Activated CD4-positive, alpha-beta T cell treated with anti-CD3 and anti-CD28 coated beads, Interleukin-2, amount 50 U/mL, for 24 hours (primary cell): Measurements from ENCODE around the gene JHY.
"Not testable (repeated sequence)": the region's sequence is repeated elsewhere in the genome, so short reads cannot be mapped to it uniquely, and the experiment has no call there.

ENCODE experiments used
- DNase-seq, 2 donors: peaks; one replicate each; pipeline ENCODE4 v3.0.0-alpha.2; 2020; ENCODE audit warnings: low read depth in 1 of 2, low spot score in 1 of 2

The JHY gene

DNA sequence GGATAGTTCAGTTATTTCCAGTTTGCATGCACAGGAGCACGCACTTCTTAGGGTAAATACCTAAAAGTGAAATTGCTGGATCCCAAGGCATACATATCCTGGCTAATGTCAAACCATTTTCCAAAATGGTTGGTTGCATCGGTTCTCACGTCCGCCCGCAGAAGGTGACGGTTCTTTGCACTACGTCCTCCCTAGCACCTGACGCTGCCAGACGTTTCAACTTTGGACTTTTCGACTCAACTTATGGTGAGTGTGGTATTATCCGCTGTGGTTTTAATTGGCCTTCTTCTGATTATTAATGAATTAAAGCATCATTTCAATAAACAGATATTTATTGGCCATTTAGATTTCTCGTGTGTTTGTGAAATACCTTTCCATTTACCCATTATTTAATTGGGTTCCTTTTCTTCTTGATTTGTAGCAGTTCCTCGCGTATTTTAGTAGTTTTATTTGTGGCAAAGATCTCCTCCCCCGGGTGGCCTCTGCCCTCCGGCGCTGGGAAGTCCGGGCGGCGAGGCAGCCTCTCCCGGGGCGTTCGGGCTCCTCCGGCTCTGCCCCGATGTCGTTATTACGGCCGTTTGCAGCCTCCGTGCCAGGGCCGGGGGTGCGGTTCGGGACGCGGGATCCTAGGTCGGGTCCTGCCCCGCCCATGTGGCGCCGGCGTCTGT lies at the start of gene JHY:
Gene JHY, plus strand, starts transcription at position 571 of the 668 bp plus-strand sequence. CDS start 3,091 bp downstream, outside the sequence.
- peak; percentile 16 to 17 for DNase-seq

- no peak for DNase-seq
Observed at GRCh38 chr11:122833846-122834464, 48.6 kb upstream of the JHY start.

DNA sequence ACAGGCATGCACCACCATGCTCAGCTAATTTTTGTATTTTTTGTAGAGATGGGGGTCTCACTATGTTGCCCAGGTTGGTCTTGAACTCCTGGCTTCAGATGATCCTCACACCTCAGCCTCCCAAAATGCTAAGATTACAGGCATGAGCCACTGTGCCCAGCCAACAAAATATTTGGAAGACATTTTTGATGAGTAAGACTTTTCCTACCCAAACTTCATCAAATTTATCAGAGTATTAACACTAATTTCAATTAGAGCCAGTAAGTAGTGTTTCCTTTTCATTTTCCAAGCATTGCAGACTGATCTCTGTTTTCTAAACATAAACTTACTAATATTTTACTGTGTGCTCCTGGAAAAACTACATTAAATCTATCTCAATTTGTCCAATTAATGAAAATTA lies 45.6 kb upstream of the JHY start:
- no peak for DNase-seq

- DNase-seq: no peak
Observed at GRCh38 chr11:122837528-122838346, 44.8 kb upstream of the JHY start.

DNA sequence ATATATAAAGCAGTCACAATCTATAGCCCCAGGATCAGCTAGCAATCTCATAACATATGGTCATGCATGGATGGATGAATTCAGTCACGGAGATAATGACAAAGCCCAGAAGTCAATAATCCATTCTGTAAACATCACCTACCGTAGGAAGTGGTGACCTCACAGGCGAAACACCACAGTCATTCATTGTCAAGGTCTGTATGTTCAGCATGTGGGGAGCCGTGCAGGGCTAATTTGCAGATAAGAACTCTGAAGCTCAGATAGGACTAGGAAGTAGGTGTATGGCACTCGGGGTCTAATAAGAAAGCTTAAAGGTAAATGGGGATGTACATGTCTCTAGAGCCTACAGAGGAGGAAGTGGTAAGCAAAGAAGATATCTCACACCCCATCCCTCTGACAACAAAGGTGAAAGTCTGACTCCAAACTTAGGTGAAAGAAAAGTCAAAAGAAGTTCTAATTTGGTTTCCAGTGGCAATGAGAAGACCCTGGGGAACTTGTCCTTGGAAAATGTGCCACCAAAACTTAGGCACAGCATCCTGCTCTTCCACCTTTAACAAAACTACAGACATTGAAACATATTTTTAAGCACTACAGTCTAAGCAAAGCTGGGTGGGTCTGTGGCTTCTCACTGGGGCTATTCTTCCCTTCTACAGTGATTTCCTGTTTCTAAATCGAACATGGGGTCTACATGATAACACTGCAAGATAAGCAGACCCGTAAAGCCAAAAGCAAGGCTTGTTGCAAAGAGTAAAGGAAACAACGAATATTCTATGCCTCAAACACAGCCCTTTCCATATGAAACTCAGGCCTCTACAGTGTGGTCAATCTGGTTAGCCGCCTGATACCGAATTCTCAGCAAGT lies 39.0 kb upstream of the JHY start:
- no peak for DNase-seq

- no peak for DNase-seq
Observed at GRCh38 chr11:122847466-122847865, 35.1 kb upstream of the JHY start.

DNA sequence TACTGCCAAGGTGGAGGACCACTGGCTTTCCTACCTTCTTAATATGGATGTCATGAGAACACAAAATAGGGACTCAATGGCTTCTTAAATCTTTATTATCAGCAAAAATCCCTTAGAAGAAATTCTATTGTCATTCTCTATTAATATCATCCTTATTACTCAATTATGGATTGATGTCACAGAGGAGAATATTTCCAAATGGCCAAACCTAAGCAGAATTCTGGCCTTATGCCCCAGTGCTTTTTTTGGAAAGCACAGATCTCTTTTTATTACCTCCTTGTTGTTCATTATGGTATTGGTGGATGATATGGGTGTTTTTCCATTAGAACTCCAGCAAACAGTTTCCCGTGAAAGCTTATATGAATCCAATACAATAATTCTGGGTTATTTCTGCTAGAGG lies 34.4 kb upstream of the JHY start:
- no peak for DNase-seq

DNA sequence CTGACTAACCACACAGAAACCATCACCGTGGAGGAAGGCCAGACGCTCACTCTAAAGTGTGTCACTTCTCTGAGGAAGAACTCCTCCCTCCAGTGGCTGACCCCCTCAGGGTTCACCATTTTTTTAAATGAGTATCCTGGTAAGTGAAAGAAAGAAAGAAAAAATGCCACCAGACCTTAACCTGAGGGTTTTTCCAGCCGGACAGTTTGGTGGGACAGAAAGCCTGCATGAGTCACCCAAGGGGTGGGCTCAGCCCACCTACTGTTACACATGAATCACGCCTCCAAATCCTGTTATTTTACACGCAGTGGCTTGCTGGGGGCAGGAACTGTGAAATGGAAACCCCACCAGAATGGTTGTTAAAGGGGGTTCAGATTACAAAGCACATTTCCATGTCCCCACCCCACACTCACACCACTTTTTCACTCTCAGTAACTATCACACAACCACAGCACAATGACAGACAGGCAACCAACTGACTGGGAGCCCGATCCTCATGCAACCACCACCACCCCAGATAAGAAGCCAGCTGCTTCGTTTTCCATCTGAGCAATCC lies 32.4 kb upstream of the JHY start:
- DNase-seq: peak in 1 of 2 donors; percentile 25

- no peak for DNase-seq
Observed at GRCh38 chr11:122851366-122851966, 31.1 kb upstream of the JHY start.

DNA sequence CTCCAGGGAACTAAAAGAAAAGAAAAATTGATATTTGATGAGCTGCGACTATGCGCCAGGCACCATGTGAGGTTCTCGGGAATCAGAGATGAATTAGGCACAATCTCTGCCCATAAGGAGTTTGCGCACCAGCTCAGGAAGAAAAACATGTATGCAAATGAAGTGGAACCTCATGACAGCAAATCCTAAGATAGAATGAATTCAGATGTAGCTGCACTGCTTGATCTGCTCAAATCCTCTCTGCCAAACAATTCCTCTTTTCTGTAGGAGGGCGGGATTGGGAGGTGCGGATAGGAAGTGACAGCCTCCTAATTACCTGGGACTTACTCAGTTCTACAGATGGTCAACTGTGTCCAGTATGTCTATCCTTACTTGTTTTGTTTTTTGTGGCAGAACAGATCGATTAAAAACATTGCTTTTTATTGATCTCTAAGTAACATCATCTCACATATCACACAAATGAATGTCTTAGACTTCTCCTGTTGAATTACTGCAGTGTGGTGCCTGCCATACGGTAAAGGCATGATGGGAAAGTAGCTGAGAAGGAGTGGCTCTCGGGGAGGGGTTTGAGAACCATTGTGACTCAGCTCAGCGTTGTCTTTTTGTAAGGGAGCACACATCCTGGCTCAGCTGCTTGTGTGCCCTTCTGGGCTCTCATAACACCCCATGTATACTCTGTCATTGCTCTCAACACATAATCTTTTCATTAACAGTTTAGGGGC lies 30.3 kb upstream of the JHY start:
- no peak for DNase-seq

DNA sequence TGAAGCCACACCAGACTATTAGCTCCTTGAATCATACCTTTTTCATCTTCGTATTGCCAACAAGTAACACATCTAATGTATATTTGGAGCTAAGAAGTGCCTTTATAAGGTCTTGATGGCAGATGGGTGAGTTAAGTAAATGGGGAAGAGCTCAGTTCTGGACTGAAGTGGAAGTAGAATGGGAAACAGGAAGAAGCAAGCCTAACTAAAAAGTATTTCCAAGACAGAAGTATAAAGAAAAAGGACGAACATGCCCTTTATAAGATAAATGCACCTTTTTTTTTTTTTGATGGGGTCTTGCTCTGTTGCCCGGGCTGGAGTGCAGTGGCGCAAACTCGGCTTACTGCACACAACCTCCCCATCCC lies 29.8 kb upstream of the JHY start:
- no peak for DNase-seq

- no peak for DNase-seq
Observed at GRCh38 chr11:122853261-122853660, 29.3 kb upstream of the JHY start.

DNA sequence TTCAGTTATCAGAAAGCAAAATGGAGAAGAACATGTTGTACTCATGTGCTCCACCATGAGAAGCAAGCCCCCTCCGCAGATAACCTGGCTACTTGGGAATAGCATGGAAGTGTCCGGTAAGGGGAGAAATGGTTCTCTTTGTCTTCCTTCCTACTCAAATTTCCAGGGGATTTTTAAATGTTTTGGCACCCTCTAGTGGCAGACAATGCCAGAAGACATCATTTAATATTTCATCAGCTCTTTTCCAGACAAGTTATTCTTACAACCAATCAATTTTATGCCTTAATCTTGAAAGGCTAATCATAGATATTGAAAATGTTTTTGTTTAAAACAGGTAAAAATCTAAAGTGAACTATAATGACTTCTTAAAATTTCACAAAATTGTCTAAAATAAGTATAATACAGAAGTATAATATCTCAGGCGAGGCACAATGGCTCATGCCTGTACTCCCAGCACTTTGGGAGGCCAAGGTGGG lies 28.6 kb upstream of the JHY start:
- peak in 1 of 2 donors; percentile 43 for DNase-seq

DNA sequence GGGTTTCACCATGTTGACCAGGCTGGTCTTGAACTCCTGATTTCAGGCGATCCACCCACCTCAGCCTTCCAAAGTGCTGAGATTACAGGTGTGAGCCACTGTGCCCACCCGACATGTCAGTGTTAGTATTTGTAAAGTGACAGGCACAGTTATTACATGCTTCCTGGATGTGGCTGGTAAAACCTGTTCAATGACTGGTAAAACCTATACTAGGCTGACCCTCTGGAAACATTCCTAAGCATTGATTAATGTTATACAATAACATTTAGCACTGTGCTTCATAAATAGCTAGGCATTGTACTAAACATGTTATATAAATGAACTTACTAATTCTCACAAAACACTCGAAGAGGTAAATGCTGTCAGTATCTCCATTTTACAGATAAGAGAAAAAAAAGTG lies 20.9 kb upstream of the JHY start:
- no peak for DNase-seq

- no peak for DNase-seq
Observed at GRCh38 chr11:122862091-122862490, 20.5 kb upstream of the JHY start.

GRCh38 chr11:122863154-122863553 lies 19.4 kb upstream of the JHY start:
- DNase-seq: not testable (repeated sequence)

DNA sequence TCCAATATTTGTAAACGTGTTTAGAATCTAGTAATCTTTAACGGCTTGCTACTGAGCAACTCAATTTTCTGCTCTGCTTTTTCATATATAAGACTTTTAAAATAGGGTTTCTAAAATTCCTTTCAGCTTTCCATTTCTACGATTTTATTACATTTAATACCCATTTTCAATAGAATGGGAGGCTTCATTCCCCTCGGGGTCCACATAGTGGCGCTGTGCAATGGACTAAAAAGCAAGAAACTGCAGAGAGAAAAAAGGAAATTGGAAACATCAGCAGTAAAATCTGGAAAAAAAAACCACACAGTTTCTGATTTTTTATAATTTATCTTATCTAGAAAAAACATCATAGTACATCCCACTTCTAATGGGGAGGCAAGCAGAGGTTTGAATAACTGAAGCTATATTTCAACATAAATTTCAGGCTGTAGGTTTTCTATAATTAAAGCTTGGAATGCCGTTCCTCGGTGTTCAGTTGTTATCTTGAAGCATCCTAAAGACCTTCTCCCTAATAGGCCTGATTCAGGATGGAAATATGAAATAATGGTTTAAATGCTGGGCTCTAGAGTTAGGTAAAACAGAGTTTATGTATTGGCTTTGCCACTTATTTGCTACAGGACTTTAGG lies 18.7 kb upstream of the JHY start:
- peak in 1 of 2 donors; percentile 26 for DNase-seq

GRCh38 chr11:122864386-122865115 lies 18.0 kb upstream of the JHY start:
- DNase-seq: no peak

- no peak for DNase-seq
Observed at GRCh38 chr11:122869622-122870021, 12.9 kb upstream of the JHY start.
